C4-2B (cell line): ENCODE measurements around the gene TRIM10.

Experiments used
- H3K27ac ChIP-seq: fragments of 450-650 bp; 2 replicates; pipeline ENCODE4 v1.5.1; 2017
- CTCF ChIP-seq: fragments of 450-650 bp; conservative IDR thresholded peaks from 2 replicates; pipeline ENCODE4 v1.5.1; 2017; ENCODE audit warnings: mild to moderate bottlenecking
- ZFX ChIP-seq: fragments of 450-650 bp; IDR thresholded peaks from 2 replicates; pipeline ENCODE4 v1.6.1; 2017

Gene TRIM10

GRCh38 chr6:30188541-30188940 lies 27.5 kb upstream of the TRIM10 start:
- TF ChIP-seq CTCF (no peak), ZFX (no peak)
- H3K27ac ChIP-seq: no peak overlapping the region

- TF ChIP-seq CTCF (no peak), ZFX (no peak)
- no peak overlapping the region for H3K27ac ChIP-seq
Observed at GRCh38 chr6:30185846-30186484, 25.0 kb upstream of the TRIM10 start.

GRCh38 chr6:30184417-30185031 lies 23.5 kb upstream of the TRIM10 start:
- no peak for TF ChIP-seq ZFX
- no peak for TF ChIP-seq CTCF
- H3K27ac ChIP-seq: no peak overlapping the region

GRCh38 chr6:30180145-30180544 lies 19.1 kb upstream of the TRIM10 start:
- no peak overlapping the region for H3K27ac ChIP-seq
- no peak for TF ChIP-seq CTCF
- no peak for TF ChIP-seq ZFX

- TF ChIP-seq ZFX (no peak), CTCF (no peak)
- H3K27ac ChIP-seq: no peak overlapping the region
Observed at GRCh38 chr6:30178837-30179236, 17.8 kb upstream of the TRIM10 start.

- no peak overlapping the region for H3K27ac ChIP-seq
- TF ChIP-seq ZFX (no peak), CTCF (no peak)
Observed at GRCh38 chr6:30175765-30176164, 14.8 kb upstream of the TRIM10 start.

GRCh38 chr6:30172681-30173080 lies 11.7 kb upstream of the TRIM10 start:
- TF ChIP-seq ZFX: no peak
- TF ChIP-seq CTCF: no peak
- no peak overlapping the region for H3K27ac ChIP-seq
